Coronary artery (tissue), 2 donors: Measurements from ENCODE around the gene ZNF750.

Source experiments
- DNase-seq: peaks from one replicate; pipeline ENCODE4 v3.0.0-alpha.2; 2017; ENCODE audit warnings: low spot score
- H3K27ac ChIP-seq, 2 donors: fragments of 200-600 bp; sonication (generic); one replicate each; pipeline ENCODE4 v1.5.1; 2016 to 2019
- H3K4me3 ChIP-seq: fragments of 200-600 bp; sonication (generic); 2 replicates; pipeline ENCODE4 v1.5.1; 2016; ENCODE audit warnings: mild to moderate bottlenecking, moderate library complexity
- CTCF ChIP-seq: fragments of 200-600 bp; sonication (generic); IDR thresholded peaks from one replicate; pipeline ENCODE4 v1.5.1; 2019; ENCODE audit warnings: antibody characterized with exemption

Gene ZNF750

GRCh38 chr17:82867763-82868325 lies 28.0 kb upstream of the ZNF750 start:
- Histone ChIP-seq H3K4me3 (no peak overlapping the region), H3K27ac (no peak overlapping the region)
- TF ChIP-seq CTCF, result no peak
- no peak for DNase-seq

- TF ChIP-seq CTCF, result no peak
- no peak for DNase-seq
- Histone ChIP-seq H3K4me3 (no peak overlapping the region), H3K27ac (peak overlapping the region in 1 of 2 donors; percentile 31)
Observed at GRCh38 chr17:82866590-82867191, 26.9 kb upstream of the ZNF750 start.

- no peak overlapping the region for H3K27ac ChIP-seq
- H3K4me3 ChIP-seq, result no peak overlapping the region
- TF ChIP-seq CTCF, result no peak
- no peak for DNase-seq
Observed at GRCh38 chr17:82865774-82866395, 26.1 kb upstream of the ZNF750 start.

- no peak for DNase-seq
Observed at GRCh38 chr17:82865274-82865673, 25.5 kb upstream of the ZNF750 start.

GRCh38 chr17:82864713-82865248 lies 25.0 kb upstream of the ZNF750 start:
- no peak for TF ChIP-seq CTCF
- H3K4me3 ChIP-seq, result no peak overlapping the region
- no peak for DNase-seq
- H3K27ac ChIP-seq, result no peak overlapping the region

More at GRCh38 chr17:82865274-82865673, 25.5 kb upstream of the ZNF750 start:
- no peak for TF ChIP-seq CTCF
- Histone ChIP-seq H3K4me3 (no peak overlapping the region), H3K27ac (no peak overlapping the region)

GRCh38 chr17:82863941-82864712 lies 24.3 kb upstream of the ZNF750 start:
- DNase-seq, result no peak
- no peak overlapping the region for H3K4me3 ChIP-seq
- TF ChIP-seq CTCF, result no peak
- H3K27ac ChIP-seq, result no peak overlapping the region
